HFF-Myc (cell line): ENCODE measurements around the gene ZP1.

Experiments
- DNase-seq: peaks from one replicate; pipeline ENCODE4 v3.0.0-alpha.2; 2011; ENCODE audit warnings: low read depth; ENCODE audit errors: extremely low read depth
- H3K4me3 ChIP-seq: replicated peaks from 2 replicates; pipeline ENCODE4 v1.5.1; 2011; ENCODE audit warnings: low read depth, mild to moderate bottlenecking, control low read depth, low read length
- TF ChIP-seq, protein P1 (sequence below): IDR thresholded peaks from 2 replicates; pipeline ENCODE4 v1.5.1; 2012; ENCODE audit warnings: mild to moderate bottlenecking, low read depth, low read length, control low read depth; ENCODE audit errors: missing control alignments

The ZP1 gene

DNA sequence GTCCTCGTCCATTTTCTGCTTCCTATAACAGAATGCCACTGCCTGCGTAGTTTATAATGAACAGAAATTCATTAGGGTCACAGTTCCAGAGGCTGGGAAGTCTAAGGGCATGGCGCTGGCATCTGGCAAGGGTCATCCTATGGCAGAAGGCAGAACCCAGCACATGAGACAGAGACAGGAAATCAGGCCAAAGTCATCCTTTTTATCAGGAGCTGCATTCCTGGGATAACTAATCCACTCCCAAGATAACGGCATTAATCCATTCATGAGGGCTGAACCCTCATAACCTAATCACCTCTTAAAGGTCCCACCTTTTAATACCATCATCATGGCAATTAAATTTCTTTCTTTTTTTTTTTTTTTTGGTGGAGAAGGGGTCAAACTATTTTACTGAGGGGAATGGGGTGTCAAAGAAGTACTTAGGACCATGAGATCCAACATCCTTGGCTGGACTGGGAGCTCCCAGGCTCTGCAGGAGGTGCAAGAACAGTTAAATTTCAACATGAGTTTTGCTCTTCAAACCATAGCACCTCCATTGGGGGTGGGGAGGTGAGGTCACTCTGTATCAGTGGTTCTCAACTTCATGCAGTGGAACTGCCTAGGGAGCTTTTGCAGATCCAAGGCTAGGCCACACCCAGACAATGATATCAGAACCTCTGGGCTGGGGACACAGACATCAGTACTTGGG is 51.1 kb downstream of the ZP1 start:
- H3K4me3 ChIP-seq: no peak overlapping the region
- TF ChIP-seq, protein P1, sequence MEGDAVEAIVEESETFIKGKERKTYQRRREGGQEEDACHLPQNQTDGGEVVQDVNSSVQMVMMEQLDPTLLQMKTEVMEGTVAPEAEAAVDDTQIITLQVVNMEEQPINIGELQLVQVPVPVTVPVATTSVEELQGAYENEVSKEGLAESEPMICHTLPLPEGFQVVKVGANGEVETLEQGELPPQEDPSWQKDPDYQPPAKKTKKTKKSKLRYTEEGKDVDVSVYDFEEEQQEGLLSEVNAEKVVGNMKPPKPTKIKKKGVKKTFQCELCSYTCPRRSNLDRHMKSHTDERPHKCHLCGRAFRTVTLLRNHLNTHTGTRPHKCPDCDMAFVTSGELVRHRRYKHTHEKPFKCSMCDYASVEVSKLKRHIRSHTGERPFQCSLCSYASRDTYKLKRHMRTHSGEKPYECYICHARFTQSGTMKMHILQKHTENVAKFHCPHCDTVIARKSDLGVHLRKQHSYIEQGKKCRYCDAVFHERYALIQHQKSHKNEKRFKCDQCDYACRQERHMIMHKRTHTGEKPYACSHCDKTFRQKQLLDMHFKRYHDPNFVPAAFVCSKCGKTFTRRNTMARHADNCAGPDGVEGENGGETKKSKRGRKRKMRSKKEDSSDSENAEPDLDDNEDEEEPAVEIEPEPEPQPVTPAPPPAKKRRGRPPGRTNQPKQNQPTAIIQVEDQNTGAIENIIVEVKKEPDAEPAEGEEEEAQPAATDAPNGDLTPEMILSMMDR: no peak
- no peak for DNase-seq

DNA sequence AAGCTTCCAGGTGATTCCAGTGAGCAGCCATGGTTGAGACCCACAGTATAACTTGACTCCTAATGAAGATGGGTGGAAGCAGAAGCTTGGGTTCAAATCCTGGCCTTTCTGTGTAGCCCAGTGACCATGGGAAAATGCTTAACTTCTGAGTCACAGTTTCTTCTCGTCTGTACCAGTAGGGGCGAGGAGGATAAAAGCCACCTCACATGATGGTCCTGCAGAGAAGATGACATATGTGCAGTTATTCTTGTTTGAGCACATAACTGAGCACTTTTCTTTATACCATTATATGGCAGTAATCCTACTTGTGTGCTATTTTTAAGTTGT is 51.6 kb downstream of the ZP1 start:
- TF ChIP-seq, protein P1: no peak
- no peak overlapping the region for H3K4me3 ChIP-seq
- DNase-seq: no peak

DNA sequence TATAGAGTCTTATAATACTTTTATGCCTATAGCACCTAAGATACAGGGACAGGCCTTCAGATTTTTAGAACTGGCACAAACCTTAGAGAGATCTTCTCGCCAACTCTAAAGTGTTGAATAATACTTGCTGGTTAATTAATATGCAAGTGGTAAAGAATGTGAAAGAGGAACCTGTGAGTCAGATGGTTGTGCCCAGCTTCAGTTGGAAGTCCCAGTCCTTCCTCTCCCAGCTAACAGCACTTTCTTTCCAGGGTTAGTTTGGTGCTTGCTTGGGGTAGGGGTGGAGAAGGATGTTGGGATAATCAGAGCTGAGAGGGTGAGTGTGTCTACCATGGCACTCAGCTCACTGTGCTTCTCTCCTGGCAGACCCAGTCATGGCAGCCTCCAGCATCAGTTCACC is 52.0 kb downstream of the ZP1 start:
- TF ChIP-seq, protein P1: no peak
- DNase-seq: no peak
- no peak overlapping the region for H3K4me3 ChIP-seq

DNA sequence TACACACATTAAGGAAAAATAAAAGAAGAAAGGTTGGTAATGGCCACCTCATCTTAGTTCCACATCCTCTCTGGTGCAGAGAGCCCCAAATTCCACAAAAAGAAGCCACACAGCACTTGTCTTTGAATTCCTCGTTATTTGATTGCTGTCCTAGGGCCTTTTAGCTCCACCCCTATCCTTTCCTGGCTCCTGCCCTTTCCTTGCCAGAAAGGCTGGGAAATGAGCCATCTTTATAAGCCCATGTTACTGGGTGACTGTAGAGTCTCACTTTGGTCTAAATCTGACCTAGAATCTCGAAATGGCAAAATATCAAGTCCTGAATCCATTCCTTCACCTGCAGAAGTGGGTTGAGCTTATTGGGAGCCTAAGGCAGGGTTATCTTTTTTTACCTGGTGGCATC is 52.6 kb downstream of the ZP1 start:
- H3K4me3 ChIP-seq: no peak overlapping the region
- DNase-seq: no peak
- TF ChIP-seq, protein P1: no peak

DNA sequence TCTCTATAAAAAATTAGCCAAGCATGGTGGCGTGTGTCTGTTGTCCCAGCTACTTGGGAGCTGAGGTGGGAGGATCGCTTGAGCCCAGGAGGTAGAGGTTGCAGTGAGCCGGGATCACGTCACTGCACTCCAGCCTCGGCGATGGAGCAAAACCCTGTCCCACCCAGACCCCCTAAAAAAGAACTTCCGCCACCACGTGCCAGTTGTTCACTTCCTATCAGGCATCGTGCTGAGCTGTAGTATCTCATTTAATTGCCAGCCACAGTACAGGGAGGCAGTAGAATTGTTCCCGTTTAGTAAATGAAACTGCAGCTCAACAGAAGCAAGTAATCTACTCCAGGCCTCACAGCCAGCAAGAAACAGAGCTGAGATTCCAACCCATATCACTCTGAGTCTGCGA is 53.9 kb downstream of the ZP1 start:
- H3K4me3 ChIP-seq: no peak overlapping the region
- no peak for DNase-seq
- TF ChIP-seq, protein P1: no peak

DNA sequence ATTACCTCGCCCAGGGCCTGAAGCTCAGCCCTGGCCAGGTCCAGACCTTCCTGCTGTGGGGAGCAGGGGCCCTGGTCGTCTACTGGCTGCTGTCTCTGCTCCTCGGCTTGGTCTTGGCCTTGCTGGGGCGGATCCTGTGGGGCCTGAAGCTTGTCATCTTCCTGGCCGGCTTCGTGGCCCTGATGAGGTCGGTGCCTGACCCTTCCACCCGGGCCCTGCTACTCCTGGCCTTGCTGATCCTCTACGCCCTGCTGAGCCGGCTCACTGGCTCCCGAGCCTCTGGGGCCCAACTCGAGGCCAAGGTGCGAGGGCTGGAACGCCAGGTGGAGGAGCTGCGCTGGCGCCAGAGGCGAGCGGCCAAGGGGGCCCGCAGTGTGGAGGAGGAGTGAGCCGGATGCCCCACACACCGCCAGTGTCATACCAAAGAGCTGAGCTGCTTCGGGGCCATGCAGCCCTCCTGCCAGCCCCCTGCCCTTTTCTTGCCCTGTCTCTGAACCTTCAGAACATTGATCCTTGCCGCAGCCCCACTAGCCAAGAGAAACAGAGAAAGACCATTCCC is 54.5 kb downstream of the ZP1 start:
- no peak for DNase-seq
- H3K4me3 ChIP-seq: no peak overlapping the region
- TF ChIP-seq, protein P1: no peak

DNA sequence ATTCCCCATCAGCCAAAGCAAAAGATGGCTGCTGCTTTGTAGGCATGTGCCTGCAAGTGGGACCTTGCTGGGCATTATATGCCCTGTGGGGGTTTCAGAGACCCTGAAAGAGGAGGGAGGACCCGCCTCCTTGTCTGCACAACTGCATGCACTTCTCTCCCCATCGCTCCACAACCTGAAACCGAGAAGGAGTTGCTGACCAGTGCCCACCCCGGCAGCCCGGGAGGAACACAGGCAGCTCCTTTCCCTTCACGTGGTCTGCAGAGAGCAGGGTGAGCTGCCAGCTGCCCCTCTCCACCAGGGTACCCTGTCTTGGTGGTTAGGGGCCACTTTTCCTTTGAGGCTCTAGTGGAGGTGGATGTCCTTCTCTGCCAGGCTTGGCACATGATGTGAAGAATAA is 55.6 kb downstream of the ZP1 start:
- no peak overlapping the region for H3K4me3 ChIP-seq
- no peak for DNase-seq
- TF ChIP-seq, protein P1: no peak
